ENCODE results near the gene QRFP.

The QRFP gene, protein sequence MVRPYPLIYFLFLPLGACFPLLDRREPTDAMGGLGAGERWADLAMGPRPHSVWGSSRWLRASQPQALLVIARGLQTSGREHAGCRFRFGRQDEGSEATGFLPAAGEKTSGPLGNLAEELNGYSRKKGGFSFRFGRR

DNA sequence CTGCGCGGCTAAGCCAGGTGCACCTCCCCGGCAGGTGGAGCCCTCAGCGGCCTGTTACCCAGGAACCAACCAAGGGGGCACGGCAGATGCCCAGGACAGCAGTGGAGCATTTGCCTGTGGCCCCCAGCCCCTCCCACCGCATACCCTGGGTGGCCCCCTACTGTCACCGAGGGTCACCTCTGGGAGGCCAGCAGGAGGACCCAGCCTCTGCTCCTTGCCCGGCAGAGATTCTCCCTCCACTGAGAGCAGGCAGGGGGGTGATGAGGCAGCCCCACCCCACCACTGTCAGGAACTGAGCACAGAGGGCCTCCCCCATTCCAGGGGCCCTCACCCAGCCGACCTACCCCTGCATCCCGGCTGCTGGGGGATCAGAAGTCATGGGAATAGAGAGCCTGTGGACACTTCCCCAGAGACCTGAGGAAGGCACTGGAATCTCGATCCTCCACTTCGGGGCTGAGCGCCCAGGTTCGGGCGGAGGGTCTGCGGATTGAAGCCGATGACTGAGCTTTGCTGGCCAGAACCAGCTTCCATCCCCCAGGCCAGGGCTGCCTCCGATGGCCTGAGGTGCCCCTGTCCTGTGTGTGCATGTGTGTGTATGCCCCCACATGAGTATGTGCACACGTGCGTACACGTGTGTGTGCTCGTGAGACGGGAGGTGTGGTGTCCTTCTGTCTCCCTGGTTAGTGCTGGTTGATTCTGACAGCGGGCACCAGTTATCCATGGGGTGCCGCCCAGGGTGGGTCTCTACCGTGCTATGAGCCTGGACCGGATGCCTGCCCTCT lies at the start of gene QRFP:
TSS of gene QRFP (minus strand) at position 580 of the 782 bp plus-strand sequence. CDS start 2,974 bp downstream, outside the sequence.
- FAIRE-seq: no peak

DNA sequence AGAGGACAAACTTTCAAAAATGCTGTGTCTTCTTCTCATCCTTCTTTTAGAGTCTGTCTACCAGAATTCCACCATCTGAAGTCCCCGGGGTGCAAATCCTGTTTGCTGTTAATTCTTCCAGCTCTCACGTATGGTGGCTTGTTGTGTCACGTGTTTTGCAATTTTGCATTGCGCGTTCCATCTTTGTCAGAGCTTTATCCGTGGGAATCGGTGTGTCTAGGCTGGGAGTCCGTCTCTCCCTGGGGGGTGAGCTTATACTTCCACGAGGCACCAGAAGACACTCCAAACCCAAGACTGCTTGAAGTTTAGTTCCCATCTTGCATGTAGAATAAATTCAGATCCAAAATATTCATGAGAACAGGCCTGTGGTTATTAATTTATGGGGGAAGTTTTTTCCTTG lies 48.6 kb upstream of the QRFP start:
- FAIRE-seq: no peak

DNA sequence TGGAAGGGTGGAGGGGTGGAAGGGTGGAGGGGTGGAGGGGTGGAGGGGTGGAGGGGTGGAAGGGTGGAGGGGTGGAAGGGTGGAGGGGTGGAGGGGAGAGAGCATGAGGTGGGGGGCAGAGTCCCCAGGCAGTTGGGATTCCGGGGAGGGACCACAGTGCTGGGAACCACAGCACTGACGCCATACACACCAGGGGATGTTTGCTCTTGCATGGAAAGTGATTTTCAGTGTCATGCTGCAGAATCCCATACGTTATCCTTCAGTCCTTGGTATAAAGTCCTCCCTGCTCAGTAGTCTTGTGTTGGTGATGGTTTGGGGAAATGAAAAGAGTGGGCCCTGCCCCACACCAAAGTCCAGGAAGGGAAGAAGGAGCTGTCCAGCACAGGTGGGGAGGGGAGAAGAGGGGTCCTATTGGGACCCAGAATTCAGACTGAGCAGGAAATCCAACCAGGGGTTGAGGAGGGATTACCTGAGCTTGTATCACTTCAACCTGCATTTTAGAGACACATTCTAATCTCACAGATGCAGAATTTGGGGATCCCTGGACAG lies 48.0 kb upstream of the QRFP start:
- FAIRE-seq: no peak

DNA sequence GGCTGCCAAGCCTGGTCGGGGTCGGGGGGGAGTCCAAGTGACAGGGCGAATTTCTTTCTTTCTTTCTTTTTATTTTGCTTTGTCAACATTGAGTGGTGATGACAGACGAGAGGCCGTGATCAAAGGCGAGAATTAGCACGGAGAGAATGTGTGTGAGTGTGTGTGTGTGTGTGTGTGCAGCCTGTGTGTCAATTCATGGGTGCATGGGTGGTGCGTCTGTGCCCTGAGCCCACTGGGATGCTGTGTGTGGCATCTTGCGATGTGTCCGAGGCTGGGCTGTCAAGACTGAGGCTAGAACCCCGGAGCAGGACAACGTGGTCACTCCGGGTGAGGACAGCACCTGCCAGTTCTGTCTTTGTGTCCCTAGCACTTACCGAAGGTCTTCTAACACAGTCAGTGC lies 47.2 kb upstream of the QRFP start:
- FAIRE-seq: no peak

DNA sequence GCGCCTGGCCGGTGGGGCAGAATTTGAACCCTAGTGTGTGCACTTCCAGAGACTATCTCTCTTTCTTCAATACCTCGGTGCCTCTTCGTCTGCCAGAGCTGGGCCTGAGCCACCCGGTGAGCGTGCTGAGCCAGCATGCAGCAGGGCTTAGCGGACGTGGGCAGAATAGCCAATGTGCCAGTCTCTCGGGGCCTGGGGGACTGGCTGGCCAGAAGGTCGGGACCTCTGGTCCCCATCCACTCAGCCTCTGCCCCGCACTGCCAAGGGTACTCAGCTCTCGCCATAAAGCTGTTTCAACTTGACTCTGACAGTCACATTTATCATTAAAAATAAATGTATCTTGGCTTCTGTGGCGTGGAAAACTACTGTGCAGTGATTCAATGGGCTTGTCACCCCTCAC lies 46.6 kb upstream of the QRFP start:
- FAIRE-seq: no peak

DNA sequence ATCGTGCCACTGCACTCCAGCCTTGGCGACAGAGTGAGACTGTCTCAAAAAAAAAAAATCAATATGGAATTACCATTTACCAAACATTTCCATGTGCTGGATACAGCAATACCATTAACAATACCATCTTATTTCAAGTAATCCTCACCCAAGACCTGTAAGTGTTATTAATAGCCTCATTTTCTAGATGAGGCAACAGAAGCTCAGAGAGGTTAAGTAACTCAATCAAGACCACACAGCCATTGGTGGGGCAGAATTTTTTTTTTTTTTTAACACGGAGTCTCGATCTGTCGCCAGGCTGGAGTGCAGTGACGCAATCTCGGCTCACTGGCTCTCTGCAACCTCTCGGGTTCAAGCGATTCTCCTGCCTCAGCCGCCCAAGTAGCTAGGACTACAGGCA lies 46.1 kb upstream of the QRFP start:
- no peak for FAIRE-seq

DNA sequence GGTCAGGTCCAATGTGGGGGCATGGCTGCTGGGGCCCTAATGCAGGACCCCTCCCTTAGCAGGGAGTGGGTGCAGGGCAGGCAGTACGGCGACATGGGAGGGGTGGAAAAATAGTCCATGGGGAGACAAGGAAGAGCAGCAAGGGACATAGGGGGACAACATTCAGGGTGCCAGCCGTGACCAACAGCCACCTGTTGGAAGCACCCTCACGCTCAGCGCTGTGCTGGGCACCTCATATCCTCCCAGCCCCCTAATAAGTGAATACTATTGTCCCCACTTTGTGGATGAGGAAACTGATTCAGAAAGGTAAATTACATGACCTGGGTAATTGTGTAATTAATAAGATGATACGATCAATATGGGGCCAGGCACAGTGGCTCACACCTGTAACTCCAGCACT lies 45.5 kb upstream of the QRFP start:
- no peak for FAIRE-seq

DNA sequence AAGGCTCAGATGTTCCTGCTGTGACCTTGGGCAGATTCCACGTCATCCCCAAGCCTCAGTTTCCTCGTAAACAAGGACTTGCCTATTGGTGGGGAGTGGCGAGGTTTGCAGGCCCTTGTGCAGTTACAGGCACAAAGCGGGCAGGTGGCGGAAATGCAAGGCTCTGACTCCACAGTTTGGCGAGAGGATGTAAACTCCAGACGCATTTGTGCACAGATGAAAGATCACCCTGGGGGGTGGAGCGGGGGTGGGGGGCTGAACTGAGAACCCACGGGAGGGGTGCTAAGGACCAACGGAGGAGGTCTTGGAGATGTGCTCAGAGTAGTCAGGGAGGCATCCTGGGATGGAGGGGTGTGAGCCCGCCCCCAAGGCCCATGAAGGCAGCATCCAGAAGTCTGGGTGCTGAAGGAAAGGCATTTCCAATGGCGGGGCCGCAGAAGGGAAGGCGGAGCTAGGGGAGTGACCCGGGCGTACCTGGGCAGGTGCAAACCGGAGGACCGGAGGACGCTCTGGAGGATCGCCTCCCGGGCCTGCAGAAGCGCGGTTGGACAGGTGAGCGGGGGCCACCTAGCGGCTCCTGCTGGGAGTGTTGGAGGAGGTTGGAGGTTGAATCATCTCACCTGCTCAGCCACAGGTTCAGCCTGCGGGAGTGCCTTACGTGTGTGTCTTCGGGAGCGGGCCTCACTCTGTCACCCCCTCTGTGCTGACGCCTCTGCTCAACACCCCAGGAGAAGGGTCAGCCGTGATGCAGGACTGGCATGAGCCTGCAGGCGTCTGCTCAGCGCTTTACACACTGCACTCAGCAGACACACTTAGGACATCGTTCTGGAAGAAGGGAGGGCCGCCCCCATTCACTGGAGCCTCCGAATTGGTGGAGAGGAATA lies 44.3 kb upstream of the QRFP start:
- FAIRE-seq: no peak

DNA sequence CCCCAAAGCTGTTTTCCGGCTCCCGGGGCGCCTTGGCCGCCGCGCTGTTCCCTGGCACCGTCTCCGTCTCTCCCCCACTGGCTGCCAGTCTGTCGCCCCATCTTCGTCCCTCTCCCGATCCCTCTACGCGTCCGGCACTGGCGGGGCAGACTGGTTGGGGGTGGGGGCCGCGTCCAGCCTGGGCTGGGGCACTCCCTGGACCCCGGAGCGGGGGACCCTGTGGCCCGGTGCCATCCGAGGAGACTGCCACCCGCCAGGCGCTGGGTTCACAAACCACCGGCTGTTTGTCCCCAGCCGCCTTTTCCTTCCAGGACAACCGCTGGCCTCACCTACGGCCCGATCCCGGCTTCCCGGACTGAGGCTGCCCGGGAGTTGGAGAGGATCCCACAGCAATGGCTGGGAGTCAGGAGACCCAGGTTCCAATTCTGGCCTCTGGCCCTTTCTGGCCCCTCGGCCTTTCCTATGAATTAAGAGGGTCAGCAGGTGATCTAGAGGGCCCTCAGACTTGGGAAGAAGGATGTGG lies 43.5 kb upstream of the QRFP start:
- FAIRE-seq: no peak

DNA sequence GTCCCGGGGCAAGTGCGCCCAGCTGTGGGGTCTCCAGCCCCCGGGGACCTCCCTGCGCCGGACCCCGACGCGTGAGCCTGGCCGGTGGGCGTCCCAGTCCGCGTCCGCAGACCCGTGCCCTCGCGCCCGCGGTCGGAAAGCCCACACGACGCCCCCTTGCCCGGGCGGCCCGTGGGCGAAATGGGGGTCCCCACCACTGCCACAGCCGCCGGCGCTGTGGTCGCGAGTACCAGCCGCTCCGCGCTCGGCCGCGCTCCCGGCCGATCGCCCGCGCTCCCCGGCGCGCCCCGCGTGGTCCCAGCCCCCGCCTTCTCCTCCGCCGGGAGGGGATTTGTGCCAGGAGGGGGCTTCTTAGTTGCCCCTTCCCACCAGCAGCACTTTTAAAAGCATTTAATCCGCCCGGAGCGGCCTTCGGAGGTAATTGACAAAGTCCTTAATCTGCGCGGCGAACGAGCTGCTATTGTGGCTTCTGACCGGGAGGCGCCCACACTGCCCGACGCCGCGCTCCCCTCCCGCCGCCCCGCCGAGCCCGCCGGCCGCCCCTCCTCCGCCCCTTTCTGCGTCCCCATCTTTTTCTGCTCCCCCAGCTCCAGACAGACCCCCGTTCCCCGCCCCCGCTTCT lies 42.9 kb upstream of the QRFP start:
- FAIRE-seq: no peak

DNA sequence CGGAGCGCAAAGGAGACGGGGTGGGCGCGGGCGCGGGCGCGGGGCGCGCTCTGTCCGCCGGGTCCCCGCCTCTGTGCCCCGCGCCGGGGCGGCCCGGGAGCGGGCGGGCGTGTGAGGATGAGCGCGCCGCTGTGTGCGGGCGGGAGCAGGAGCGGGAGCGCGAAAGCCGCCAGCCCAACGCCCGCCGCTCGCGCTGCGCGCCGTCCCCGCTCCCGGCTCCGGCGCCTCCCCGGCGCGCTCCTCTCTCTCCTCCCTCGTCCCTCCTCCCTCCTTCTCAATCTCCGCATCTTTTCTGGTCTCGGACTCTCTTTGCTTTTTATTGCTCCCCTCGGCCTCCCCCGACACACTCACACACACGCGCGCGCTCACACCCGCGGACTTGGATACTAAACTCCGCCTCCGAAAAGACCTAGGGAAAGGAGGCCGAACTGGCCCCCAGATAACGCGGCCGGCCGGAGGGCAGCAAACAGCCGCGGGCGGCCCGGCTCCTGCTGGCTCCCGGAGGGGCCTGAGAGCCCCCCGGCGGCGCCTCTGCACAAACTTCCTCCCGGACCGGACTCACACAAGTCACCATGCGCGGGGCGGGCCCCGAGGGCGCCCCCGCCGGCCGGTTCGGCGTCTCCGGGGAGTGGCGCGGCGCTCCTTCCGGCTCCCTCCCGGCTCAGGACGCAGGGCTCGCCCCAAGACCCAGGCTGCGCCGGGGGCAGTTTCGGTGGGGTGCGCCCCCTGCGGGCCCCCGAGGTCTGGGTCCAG lies 42.2 kb upstream of the QRFP start, which contains the start of gene FIBCD1:
TSS of gene FIBCD1 (minus strand) at position 596 of the 753 bp plus-strand sequence. CDS start 640 bp downstream, outside the sequence.
- no peak for FAIRE-seq

DNA sequence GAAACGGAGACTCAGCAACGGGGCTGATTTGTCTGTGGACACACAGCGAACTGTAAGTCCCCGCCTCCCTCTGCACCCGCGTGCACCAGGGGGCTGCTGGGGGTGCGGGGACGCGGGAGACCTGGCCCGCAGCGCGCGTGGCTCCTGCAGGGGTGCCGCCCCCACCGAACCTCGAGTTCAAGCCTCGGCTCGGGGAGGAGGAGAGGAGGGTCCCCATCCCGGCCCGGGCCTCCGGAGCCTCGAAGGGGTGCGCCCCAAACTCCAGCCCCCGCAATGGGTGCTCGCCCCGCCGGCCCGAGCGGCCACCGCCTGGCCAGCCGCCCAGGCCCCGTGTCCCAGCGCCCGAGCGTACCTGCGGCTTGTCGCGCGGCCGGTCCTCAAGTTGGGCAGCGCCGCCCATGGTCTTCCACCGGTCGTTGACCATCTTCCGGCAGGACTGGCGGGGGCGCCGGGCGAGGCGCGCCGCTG lies 41.6 kb upstream of the QRFP start:
- no peak for FAIRE-seq

DNA sequence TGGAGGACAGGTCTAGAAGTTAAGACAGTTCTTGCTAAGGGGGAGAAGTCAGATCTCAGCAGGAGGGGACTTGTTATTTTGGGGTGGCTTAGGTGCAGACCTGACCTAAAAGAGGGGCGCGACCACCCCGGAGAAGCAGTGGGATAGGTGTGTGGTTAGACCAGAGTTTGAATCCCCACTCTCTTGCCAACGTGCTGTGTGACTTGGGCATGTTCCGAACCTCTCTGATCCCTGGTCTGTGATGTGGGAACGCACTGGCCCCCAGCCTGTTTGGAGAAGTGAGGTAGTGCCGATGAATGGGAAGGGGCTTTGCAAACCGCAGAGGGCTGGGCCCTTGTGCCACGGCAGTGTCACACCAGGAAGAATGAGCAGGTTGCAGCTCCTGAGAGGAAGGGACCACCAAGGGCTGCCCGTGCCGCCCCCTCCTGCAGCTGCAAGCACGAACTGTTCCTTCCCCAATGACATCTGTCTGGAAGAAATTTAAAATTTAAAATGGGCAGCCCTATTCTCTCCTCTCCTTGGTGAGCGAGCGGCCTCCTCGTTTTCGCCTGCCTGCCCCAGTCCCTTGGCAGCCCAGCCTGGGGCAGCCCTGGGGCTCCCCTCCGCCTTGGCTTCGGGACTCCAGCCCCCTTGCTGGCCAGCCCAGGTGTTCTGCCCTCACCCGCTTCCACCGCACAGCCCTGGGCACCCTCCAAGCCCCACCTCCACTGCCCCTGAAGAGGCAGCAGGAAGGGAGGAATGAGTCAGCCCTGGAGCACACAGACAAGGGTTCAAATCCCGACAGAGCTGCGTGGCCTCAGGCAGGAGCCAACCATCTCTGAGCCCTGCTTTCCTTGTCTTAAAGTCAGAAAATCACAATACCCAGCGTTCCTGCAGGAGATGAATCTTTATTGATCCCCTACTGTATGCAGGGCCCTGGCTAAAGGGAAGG lies 40.8 kb upstream of the QRFP start:
- no peak for FAIRE-seq

DNA sequence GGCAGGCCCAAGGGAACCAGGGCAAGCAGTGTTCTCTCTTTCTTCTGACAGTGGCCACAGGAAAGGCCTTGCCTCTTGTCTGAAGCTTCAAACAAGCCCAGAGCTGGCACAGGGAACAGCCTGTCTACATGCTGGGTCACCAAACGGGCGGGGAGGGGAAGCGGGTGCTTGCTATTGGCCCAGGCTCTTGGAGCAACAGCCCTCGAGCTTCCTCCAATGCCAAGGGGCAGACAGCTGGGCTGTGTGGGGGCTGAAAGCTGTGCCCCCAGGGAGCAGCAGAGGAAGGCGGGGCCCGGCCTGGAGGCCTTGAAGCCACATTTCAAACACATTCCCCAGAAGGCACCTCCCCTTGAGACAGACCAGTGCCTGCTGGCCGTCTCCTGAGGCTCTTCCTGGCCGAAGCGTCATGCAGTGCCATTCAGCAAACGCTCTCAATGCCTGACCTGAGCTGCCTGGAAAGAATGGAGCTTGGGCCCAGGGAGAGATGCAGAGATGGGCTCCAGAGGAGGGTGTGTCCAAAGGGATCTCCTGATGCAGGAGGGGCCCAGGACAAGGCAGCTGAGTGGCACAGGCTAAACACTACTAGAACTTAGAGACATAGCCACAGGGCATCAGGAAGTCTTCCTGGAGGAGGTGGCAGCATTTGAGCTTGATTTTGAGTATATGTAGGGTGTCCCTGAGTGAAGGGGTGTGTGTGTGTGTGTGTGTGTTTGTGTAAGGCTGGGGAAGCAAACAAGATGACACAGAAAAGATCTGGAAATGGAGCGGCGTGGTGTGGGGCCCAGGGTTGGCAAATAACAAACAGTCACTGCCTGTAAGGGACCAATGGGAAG lies 39.9 kb upstream of the QRFP start:
- no peak for FAIRE-seq

DNA sequence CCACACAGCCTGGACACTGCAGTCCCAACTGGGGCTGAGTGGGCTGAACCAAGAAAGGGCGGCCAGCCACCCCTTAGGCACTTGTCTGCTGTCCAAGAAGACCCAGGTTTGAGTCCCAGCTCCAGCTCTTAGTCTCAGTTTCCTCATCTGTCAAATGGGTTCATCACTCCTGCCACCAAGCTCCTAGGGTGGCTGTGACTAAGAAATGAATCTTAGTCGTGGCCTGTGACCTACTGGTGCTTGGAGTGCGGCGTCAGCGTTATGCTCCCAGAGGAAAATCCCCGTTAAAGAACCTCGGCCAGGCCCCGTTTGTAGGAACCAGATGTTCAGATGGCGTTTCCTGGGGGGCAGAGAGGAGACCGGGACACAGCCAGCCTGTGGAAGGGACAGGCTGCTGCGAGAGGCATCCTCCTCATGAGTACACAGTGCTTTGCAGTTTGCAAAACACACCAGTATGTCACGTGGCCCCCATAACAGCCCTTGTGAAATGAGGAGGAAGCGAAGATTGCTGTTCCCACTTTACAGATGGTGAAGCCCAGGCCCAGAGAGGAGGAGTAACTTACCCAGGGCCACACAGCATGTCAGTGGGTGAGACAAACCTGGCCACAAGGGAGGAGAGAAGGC lies 39.1 kb upstream of the QRFP start:
- FAIRE-seq: no peak

DNA sequence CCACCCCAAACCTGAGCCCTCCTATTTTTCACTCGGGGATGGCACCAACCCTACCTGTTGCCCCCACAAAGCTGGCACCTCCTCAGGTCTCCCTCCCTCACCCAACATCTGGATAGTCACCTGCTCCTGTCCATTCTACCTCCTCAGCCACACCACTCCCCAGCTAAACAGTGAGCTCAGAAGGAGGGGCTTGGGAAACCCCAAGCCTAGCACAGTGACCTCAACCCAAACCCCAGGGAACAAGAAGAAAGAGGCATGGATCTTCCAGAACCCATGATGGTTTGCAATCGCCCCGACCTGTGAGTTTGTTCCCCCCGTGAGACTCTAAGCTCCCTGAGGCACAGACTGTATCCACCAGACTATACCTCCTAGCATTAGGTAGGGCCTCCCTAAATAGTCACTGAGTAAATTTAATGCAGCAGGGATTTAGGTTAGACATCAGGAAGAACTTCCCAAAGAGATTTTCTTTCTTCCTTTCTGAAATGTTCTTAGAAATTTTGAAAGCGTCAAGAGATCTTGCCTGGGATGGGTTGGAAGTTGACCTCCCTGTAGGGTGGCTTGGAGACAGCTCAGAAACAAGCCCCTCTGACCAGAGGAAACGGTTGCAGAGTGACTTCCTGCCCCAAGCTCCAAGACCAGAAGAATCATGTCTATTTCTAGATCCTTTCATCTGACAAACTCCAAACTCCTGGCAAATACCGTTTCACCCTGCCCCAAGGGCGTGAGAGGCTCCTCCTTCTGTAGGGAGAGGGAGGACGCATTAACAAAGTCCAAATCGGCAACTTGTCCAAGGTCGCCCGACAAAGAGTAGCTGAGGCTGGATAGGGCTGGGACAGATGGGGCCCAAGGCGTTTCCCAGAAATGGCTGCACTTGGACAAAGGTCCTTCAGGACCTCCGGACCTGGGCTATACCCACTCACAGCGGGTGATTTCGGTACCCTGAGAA lies 38.4 kb upstream of the QRFP start:
- FAIRE-seq: no peak

DNA sequence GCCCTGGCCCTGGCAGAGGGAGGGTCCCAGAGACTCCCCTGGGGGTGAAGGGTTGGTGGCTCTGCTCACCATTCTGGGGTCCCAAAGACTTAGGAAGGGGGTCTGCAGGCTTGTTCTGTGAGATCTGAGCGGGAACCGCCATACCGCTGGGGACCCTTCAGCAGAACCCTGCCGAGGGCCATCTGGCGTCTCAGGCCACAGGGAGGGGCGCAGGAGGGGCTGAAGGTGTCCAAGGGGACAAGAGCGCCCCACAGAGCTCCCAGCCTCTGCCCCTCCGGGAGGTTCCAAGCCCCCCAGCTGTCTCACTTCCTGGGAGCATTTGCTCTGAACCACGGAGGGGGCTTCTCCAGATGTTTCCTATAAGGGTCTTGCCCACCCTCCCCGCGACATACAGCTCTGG lies 37.6 kb upstream of the QRFP start:
- FAIRE-seq: no peak

Measured in colon (tissue), 2 donors.